Activated CD8-positive, alpha-beta memory T cell treated with anti-CD3 and anti-CD28 coated beads for 48 hours (primary cell): ENCODE data around the gene PSMG3.

Experiments
- DNase-seq, 3 experiments: peaks; one replicate each; pipeline ENCODE4 v3.0.0-alpha.2; 2020; ENCODE audit warnings: low read depth in 2 of 3, low spot score in 2 of 3

The PSMG3 gene

DNA sequence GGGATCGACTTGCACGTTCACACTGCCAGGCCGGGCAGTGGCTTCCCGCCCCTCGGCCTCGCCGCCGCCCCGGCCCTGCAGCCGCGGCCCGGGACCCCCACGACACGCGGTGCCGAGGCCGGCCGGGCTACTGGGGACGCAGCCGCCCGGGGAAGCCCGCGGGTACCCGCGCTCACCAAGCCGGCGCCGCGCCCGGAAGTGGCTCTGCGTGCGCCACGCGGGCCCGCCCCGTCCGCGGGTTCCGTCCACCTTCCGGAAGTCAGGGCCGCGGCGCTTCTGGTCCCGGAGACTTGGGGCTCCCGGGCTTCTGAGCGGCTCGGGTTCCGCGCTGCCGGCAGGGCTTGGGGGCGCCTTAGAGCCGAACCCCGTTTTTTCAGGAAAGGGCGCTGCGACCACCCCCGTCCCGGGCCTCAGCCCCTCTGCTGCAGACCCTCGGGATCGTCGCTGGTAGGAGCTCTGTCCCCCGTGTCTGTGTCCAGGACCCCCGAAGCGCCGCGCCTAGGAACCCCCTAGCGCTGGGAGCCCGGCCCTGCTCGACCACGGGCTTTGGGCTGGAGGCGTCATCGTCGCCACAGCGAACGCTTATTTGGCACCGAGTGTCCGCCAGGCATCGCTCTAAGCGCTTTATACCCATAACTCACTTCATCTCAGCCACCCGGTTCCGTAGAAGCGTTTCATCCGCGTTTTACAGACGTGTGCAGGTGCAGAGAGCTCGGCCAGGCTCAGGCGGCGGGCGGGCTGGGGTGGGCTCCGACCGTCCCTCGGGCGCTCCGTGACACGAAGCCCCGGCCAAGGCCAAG is at the start of gene PSMG3:
Gene PSMG3, minus strand, starts transcription at position 200 of the 800 bp plus-strand sequence. CDS start 693 bp downstream, outside the sequence.
- peak; percentile 75 to 87 (median 80) for DNase-seq

DNA sequence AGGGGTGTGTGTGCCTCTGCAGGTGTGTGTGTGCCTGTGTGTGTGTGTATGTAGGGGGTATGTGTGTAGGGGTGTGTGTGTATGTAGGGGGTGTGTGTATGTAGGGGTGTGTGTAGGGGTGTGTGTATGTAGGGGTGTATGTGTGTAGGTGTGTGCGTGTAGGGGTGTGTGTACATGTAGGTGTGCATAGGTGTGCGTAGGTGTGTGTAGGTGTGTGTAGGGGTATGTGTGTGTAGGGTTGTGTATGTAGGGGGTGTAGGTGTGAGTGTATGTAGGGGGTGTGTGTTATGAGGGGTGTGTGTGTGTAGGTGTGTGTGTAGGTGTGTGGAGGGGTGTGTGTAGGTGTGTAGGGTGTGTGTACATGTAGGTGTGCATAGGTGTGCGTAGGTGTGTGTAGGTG is 48.6 kb upstream of the PSMG3 start:
- no peak for DNase-seq

GRCh38 chr7:1617957-1618356 is 48.1 kb upstream of the PSMG3 start:
- no peak for DNase-seq

GRCh38 chr7:1616741-1617140 is 46.9 kb upstream of the PSMG3 start:
- DNase-seq: no peak

DNA sequence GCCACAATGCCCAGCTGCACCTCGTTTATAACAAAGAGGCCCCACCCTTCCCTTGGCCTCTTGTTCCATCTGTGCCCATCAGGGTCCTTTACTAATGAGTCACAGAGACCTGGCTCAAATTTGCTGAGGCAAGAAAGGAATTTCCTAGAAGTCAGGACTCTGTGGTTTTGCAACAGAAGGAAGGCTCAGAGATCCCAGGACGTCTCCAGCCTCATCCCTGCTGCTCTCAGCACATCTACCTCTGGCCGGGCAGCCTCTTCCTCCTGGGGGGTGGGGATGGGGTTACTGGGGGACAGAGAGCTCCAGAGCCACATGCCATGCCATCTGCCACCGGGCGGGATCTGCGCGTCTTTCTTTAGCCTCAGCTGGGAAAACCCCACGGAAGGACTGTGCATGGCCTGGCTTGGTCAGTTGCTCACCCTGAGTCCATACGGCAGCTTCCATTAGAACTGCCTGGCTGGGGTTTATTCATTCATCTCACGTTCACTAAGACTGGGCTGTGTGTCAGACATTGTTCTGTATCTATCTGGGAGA is 41.9 kb upstream of the PSMG3 start:
- no peak for DNase-seq

DNA sequence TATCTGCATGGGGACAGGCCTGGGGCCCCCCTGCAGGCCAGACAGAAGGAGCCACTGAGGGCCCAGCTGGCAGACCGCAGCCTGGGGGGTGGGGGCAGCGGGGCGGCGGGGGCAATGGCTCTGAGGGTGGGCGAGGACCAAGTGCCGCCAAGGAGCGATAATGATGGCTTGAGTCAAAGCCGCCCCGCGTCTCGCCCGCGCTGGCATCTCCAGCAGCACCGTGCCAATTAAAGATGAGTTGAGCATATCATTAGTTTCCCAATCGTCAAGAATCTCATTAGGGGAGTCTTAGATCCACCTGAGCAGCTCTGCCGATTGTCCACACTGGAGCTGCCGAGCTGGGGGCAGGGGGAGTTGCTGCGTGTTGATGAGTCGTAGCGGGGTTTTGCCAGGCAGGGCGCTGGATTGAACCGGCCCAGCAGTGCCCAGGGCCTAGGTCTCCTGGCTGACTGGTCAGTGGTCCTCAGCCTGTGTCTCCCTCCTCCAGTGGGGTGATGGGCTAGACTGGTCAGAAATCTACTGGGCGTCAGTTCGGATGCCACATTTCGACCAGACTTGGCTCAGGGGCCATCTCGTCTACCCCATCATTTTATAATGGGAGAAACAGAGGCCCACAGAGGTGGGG is 41.0 kb upstream of the PSMG3 start:
- DNase-seq: no peak

DNA sequence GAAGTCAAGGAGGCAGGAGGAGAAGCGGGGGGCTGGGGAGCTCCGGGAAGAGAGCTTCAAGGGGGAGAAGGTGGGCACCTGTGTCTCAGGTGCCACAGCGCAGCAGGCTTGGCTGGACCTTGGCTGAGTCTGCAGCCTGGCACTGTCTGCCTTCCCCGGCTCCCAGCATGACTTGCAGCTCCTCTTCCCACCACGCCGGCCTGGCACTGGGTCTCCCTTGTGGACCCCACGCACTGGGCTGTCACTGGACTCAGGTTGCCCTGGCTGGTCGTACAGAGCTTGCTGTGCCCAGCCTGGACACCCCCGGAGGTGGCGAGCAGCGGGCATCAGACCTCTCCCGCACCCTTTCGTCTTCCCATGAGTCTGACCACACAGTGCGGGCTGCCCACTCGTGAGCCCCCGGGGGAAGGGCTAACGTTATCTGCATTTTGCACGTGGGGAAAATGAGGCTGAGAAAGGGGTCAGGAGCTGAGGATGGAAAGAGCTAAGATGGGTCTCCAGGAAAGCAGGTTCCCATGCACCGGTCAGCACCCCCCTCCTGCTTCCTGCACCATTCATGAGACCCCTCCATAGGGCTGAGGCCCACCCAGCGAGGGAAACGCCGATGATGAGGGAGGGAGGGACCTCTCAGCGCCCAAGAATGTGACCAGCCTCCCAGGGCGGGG is 40.3 kb upstream of the PSMG3 start:
- DNase-seq: no peak

GRCh38 chr7:1609023-1609422 is 39.2 kb upstream of the PSMG3 start:
- no peak for DNase-seq

- DNase-seq: no peak
These were observed 38.5 kb upstream of the PSMG3 start for GRCh38 chr7:1608318-1608717.

GRCh38 chr7:1607696-1608095 is 37.9 kb upstream of the PSMG3 start:
- DNase-seq: no peak

DNA sequence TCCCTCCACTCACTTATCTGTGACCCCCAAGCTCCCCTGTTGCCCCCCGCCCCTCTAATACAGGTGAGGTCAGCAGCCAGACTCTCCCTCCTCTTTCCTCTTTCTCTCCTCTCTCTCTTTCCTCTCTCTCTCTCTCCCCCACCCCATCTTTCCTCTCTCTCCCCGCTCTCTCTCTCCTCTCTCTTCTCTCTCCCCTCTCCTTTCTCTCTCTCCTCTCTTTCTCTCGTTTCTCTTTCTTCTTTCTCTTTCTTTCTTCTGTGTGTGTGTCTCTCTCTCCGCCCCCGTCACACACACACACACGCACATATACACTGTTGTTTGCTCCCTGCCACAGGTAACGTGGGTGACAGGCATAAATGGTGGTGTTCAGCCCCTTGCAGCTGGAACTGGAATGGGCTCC is 37.2 kb upstream of the PSMG3 start:
- no peak for DNase-seq

DNA sequence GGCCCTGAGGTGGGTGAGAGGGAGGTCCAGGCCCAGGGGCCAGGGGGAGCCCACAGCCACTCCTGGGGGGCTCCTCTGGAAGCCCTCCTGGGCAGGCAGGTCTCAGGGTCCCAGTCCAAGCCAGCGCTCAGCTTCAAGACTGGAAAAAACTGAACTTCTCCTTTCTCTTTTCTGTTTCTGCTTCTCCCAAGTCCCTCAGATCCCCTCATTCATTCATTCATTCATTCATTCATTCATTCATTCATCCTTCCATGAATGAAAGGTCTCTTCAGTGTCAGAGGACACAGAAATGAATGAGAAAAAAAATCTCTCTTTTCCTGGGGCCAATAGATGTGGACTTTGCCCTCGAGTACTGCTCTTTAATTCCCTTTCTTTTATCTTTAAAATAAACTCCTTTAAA is 34.6 kb upstream of the PSMG3 start:
- no peak for DNase-seq

GRCh38 chr7:1603346-1604225 is 33.8 kb upstream of the PSMG3 start:
- no peak for DNase-seq

DNA sequence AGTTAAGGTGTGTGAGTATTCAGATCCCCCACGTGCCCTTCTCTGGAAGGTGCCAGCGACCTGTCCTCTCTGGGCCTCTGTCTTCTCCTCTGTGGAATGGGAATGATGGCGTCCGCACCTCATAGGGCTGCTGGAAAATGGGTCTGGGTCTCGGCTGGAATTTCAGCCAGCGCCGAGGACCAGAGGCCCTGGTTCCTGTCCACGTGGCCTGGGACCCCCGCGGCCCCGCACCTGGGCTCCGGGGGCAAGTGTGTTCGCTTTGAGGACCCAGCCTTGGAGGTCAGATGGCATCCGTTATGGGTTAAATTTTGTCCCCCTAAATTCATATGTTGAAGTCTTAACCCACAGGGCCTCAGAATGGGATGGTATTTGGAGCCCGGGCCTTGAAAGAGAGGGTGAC is 32.6 kb upstream of the PSMG3 start:
- DNase-seq: no peak

DNA sequence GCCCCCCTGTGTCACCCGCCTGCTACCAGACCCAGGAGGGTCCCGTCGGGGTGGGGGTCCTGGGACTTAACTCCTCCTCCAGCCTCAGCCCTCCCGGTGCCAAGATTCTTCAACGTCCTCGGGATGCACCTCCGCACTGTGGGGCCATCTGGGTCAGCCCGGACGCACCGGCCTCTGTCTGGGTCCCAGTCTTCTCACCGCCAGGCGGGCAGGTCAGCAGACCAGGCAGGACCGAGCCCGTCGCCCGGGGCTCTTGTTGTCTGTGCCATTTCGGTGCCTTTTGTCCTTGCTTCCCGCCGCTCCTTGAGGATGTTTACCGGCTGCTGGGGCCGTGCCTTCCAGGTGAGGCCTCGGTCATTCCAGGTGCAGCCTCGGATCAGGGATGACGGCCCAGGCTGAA is 32.1 kb upstream of the PSMG3 start:
- DNase-seq: no peak

GRCh38 chr7:1599640-1600395 is 30.0 kb upstream of the PSMG3 start:
- DNase-seq: no peak

DNA sequence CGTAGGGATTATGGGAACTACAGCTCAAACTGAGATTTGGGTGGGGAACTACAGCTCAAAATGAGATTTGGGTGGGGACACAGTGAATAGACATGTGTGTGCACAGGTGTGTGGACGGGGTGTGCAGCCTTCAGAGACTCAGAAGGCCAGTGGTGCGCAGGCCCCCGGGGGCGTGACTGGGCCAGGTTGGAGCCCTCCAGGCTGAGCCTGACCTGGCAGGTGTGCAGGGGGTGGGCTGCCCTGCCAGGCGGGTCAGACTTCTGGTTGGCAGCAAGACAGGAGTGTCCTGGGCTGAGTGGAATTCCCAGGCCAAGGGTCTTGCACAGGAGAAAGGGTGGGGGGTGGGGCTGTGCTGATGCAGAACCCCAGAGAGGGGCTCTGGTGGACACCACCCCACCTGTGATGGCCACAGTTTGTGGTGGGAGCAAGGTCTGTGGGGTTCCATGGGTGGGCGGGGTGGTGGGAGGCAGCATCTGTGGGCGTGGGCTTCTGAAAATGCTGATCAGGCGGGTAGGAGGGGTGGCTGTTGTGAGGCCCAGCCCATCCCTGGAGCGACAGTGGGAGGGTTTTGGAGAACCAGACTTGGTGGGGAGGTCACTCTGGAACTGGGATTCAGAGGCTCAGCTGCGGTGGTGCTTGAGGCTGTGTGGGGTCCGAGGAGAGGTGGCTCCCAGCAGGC is 29.3 kb upstream of the PSMG3 start:
- DNase-seq: no peak

GRCh38 chr7:1598286-1598685 is 28.5 kb upstream of the PSMG3 start:
- no peak for DNase-seq

GRCh38 chr7:1597791-1598190 is 28.0 kb upstream of the PSMG3 start:
- DNase-seq: no peak
